Lower leg skin (tissue), 4 donors: ENCODE data around the gene RAPGEF6. TPM values are rescaled to one million over a fixed set of nuclear protein-coding genes. Genes with fewer than 3 reads are reported as not detected.

Source experiments
- DNase-seq, 2 donors: peaks; one replicate each; pipeline ENCODE4 v3.0.0-alpha.2; 2019; ENCODE audit warnings: low spot score in 2 of 2
- H3K4me3 ChIP-seq: fragments of 200-600 bp; sonication (generic); 2 replicates; pipeline ENCODE4 v1.5.1; 2017; ENCODE audit warnings: mild to moderate bottlenecking, low read depth; ENCODE audit not compliant: poor library complexity, severe bottlenecking
- POLR2A ChIP-seq, 2 donors: fragments of 450-650 bp; IDR thresholded peaks; one replicate each; pipeline ENCODE4 v1.6.1; 2016 to 2017; ENCODE audit warnings: antibody characterized with exemption in 2 of 2, mild to moderate bottlenecking in 1 of 2, moderate library complexity in 1 of 2
- WGBS, 2 donors: methylation state at CpG; one replicate each; pipeline ENCODE4 v1.1.5; 2018; 5-methylcytosine and 5-hydroxymethylcytosine counted together
- intact Hi-C: fragments of 100-400 bp; cut with DNase I; formaldehyde crosslinking; loops from one replicate; pipeline ENCODE4 v1.15.0; 2023; ENCODE audit warnings: low total_unique reads
- total RNA-seq, 4 donors: library from RNA; depleted of rRNA; stranded (reverse); fragments of >200 nt; gene quantifications; one replicate each; pipeline ENCODE4 v1.1.0, GENCODE V29; 2016
- TF ChIP-seq, protein P1 (sequence below), 3 donors: fragments of 450-650 bp; IDR thresholded peaks; one replicate each; pipeline ENCODE4 v1.5.1; 2016; ENCODE audit warnings: antibody characterized with exemption in 3 of 3, mild to moderate bottlenecking in 3 of 3, moderate library complexity in 2 of 3

Gene RAPGEF6
- total RNA-seq, 4 donors from 2014 or later, result 16.8 to 20.2 (median 18.9) TPM

DNA sequence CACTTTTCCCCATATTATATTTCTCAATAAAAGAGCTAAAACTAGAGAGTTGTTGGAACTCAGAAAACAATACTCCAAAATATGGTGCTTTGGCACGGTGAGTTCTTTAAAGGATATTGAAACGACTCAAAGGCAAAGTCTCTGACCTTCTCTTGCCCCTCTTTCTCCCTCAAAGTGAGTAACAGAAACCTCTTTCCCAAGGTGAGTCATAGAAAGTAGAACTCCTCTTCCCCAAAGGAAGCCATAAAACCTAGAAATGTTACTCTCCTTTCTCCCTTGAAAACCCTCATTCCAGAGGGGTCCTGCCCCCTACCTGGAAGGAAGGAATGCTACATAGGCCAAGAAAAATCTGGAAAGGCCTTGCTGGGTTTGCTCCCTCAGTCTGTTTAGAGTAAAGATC, 47.5 kb downstream of the RAPGEF6 start:
- no peak overlapping the region for H3K4me3 ChIP-seq
- no peak for TF ChIP-seq POLR2A (IDR thresholded peaks at IDR 0.05)
- TF ChIP-seq, protein P1, sequence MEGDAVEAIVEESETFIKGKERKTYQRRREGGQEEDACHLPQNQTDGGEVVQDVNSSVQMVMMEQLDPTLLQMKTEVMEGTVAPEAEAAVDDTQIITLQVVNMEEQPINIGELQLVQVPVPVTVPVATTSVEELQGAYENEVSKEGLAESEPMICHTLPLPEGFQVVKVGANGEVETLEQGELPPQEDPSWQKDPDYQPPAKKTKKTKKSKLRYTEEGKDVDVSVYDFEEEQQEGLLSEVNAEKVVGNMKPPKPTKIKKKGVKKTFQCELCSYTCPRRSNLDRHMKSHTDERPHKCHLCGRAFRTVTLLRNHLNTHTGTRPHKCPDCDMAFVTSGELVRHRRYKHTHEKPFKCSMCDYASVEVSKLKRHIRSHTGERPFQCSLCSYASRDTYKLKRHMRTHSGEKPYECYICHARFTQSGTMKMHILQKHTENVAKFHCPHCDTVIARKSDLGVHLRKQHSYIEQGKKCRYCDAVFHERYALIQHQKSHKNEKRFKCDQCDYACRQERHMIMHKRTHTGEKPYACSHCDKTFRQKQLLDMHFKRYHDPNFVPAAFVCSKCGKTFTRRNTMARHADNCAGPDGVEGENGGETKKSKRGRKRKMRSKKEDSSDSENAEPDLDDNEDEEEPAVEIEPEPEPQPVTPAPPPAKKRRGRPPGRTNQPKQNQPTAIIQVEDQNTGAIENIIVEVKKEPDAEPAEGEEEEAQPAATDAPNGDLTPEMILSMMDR (IDR thresholded peaks at IDR 0.05), result no peak
- 80% methylated on average over 2 of the region's 2 CpGs for WGBS, 2 donors
- intact Hi-C loops, result loop anchor here (10.0 kb wide), 1 partner anchor 417 kb away; no protein-coding TSS in a partner anchor
- no peak for DNase-seq

DNA sequence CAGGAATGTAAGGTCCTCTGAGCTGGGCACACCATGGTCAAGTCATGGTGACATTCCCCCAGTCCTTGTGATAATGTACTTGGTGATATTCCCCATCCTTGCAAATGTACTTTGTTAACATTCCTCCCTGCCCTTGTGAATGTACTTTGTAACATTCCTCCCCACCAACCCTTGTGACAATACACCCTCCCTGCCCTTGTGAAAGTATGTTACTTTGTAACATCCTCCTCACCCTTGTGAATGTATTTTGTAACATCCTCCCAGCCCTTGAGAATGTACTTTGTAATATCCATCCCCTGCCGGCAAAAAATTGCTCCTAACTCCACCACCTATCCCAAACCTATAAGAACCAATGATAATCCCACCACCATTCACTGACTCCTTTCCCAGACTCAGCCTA, 53.3 kb downstream of the RAPGEF6 start:
- 98 to 100% methylated on average over 1 of the region's 1 CpG for WGBS, 2 donors
- no peak for DNase-seq
- TF ChIP-seq POLR2A (IDR thresholded peaks at IDR 0.05), result no peak
- intact Hi-C loops, result loop anchor here (10.0 kb wide), 1 partner anchor 423 kb away; no protein-coding TSS in a partner anchor
- no peak overlapping the region for H3K4me3 ChIP-seq

DNA sequence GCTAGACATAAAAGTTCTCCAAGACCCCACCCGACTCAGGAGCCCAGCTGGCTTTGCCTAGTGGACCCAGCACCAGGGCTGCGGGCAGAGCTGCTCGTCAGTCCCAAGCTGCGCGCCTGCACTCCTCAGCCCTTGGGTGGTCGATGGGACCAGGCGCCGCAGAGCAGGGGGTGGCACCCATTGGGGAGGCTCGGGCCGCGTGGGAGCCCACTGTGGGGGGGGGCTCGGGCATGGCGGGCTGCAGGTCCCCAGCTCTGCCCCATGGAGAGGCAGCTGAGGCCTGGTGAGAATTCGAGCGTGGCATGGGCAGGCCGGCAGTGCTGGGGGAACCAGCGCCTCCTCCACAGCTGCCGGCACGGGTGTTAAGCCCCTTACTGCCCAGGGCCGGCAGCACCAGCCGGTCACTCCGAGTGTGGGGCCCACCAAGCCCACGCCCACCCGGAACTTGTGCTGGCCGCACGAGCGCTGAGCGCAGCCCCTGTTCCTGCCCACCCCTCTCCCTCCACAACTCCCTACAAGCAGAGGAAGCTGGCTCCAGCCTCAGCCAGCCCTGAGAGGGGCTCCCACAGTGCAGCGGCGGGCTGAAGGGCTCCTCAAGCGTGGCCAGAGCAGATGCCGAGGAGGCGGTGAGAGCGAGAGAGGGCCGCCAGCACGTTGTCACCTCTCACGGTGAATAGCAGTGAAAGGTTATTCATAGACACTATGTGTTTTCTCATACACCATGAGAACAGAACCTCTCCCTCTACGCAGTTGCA, 54.9 kb downstream of the RAPGEF6 start:
- no peak for DNase-seq
- intact Hi-C loops, result loop anchor here (10.0 kb wide), 1 partner anchor 425 kb away; no protein-coding TSS in a partner anchor
- TF ChIP-seq, protein P1 (IDR thresholded peaks at IDR 0.05), result no peak
- TF ChIP-seq POLR2A (IDR thresholded peaks at IDR 0.05), result no peak
- no peak overlapping the region for H3K4me3 ChIP-seq
- WGBS, 2 donors, result 97 to 98% methylated on average over 37 to 38 of the region's 38 CpGs

DNA sequence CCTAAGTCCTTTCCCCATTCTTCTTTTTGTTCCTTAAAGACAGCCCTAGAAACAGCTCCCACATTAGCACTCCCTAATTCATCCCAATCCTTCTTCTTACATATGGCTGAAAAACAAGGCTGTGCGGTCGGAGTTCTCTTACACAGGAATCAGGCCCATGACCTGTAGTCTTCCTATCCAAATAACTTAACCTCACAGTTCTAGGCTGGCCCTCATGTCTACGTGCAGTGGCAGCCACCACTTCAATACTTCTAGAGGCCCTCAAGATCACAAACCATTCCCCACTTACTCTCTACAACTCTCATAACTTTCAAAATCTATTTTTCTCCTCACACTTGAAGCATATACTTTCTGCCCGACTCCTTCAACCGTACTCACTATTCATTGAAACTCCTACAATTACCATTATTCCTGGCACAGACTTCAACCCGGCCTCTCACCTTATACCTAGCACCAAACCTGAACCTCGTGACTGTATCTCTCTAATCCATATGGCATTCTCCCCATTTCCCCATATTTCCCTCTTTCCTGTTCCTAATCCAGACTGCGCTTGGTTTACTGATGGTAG, 59.3 kb downstream of the RAPGEF6 start:
- intact Hi-C loops, result no loop called here
- no peak overlapping the region for H3K4me3 ChIP-seq
- no peak for TF ChIP-seq POLR2A (IDR thresholded peaks at IDR 0.05)
- TF ChIP-seq, protein P1 (IDR thresholded peaks at IDR 0.05), result no peak
- no peak for DNase-seq
- 98 to 99% methylated on average over 8 of the region's 8 CpGs for WGBS, 2 donors

DNA sequence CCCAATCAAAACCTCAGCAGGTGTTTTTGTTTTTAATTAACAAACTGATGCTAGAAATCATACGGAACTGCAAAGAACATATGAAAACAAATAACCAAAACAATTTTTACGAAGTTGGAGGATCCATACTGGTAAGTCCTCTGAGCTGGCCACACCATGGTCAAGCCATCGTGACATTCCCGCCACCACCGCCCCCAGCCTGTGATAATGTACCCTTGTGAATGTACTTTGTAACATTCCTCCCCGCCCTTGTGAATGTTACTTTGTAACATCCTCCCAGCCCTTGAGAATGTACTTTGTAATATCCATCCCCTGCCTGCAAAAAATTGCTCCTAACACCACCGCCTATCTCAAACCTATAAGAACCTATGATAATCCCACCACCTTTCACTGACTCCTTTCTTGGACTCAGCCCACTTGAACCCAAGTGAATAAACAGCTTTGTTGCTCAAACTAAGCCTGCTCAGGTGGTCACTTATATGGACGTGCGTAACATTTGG, 63.3 kb downstream of the RAPGEF6 start:
- TF ChIP-seq, protein P1 (IDR thresholded peaks at IDR 0.05), result no peak
- TF ChIP-seq POLR2A (IDR thresholded peaks at IDR 0.05), result no peak
- no peak for DNase-seq
- intact Hi-C loops, result no loop called here
- 96 to 98% methylated on average over 9 of the region's 9 CpGs for WGBS, 2 donors
- H3K4me3 ChIP-seq, result no peak overlapping the region

DNA sequence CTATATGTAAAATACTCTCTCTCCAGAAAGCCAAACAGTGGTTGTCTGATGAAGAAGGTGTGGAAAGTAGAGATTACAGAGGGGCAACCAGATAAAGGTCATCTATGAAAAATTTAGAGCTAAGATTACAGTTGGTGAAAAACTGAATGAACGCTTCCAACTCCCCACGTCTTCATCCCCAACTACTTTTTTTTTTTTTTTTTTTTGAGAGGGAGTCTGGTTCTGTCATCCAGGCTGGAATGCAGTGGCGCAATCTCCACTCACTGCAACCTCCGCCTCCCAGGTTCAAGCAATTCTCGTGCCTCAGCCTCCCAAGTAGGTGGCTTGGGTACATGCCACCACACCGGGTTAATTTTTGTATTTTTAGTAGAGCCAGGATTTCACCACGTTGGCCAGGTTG, 64.3 kb downstream of the RAPGEF6 start:
- no peak for DNase-seq
- no peak for TF ChIP-seq POLR2A (IDR thresholded peaks at IDR 0.05)
- TF ChIP-seq, protein P1 (IDR thresholded peaks at IDR 0.05), result no peak
- 93 to 94% methylated on average over 7 of the region's 7 CpGs for WGBS, 2 donors
- intact Hi-C loops, result no loop called here
- no peak overlapping the region for H3K4me3 ChIP-seq
